ENCODE data around the gene KCNB1.
"Not testable (repeated sequence)": the region's sequence is repeated elsewhere in the genome, so short reads cannot be mapped to it uniquely, and the experiment has no call there.

Gene KCNB1

DNA sequence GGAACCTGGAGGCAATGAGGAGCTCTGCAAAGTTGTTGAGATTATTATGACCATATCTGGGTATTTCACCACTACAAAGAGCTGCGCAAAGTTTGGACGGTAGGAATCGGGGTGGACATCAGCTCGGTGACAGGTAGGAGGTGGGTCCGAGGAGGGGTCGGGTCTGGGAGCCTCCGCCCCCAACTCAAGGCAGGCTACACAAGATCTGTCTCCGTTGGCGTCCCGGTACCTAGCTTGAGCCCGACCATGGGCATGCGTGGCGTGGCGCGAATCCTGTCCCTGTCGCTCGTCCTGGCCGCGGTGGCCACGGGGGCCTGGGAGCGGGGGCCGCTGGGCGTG is 164.4 kb downstream of the KCNB1 start:
- Histone ChIP-seq H3K27ac (replicated peaks) (no peak overlapping the region), H3K4me3 (replicated peaks; ENCODE audit: insufficient read depth, low read length) (no peak overlapping the region), H3K27me3 (ENCODE audit: insufficient read depth, poor library complexity, severe bottlenecking) (peaks cover 45% of the 10 kb centered on the region)
- TF ChIP-seq GABPA (IDR thresholded peaks at IDR 0.05; ENCODE audit: low read depth) = no peak
- TF ChIP-seq, protein P1, sequence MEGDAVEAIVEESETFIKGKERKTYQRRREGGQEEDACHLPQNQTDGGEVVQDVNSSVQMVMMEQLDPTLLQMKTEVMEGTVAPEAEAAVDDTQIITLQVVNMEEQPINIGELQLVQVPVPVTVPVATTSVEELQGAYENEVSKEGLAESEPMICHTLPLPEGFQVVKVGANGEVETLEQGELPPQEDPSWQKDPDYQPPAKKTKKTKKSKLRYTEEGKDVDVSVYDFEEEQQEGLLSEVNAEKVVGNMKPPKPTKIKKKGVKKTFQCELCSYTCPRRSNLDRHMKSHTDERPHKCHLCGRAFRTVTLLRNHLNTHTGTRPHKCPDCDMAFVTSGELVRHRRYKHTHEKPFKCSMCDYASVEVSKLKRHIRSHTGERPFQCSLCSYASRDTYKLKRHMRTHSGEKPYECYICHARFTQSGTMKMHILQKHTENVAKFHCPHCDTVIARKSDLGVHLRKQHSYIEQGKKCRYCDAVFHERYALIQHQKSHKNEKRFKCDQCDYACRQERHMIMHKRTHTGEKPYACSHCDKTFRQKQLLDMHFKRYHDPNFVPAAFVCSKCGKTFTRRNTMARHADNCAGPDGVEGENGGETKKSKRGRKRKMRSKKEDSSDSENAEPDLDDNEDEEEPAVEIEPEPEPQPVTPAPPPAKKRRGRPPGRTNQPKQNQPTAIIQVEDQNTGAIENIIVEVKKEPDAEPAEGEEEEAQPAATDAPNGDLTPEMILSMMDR (IDR thresholded peaks at IDR 0.05; ENCODE audit: insufficient read depth, low read length) = no peak
- TF ChIP-seq, protein P2, sequence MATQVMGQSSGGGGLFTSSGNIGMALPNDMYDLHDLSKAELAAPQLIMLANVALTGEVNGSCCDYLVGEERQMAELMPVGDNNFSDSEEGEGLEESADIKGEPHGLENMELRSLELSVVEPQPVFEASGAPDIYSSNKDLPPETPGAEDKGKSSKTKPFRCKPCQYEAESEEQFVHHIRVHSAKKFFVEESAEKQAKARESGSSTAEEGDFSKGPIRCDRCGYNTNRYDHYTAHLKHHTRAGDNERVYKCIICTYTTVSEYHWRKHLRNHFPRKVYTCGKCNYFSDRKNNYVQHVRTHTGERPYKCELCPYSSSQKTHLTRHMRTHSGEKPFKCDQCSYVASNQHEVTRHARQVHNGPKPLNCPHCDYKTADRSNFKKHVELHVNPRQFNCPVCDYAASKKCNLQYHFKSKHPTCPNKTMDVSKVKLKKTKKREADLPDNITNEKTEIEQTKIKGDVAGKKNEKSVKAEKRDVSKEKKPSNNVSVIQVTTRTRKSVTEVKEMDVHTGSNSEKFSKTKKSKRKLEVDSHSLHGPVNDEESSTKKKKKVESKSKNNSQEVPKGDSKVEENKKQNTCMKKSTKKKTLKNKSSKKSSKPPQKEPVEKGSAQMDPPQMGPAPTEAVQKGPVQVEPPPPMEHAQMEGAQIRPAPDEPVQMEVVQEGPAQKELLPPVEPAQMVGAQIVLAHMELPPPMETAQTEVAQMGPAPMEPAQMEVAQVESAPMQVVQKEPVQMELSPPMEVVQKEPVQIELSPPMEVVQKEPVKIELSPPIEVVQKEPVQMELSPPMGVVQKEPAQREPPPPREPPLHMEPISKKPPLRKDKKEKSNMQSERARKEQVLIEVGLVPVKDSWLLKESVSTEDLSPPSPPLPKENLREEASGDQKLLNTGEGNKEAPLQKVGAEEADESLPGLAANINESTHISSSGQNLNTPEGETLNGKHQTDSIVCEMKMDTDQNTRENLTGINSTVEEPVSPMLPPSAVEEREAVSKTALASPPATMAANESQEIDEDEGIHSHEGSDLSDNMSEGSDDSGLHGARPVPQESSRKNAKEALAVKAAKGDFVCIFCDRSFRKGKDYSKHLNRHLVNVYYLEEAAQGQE (IDR thresholded peaks at IDR 0.05; ENCODE audit: insufficient replicate concordance, low read depth) = no peak
- no peak for TF ChIP-seq SPI1 (IDR thresholded peaks at IDR 0.05; ENCODE audit: borderline replicate concordance, low read depth)
- no peak for TF ChIP-seq POLR2AphosphoS5 (IDR thresholded peaks at IDR 0.05; ENCODE audit: low read depth)
- DNase-seq (ENCODE audit: low read depth in 1 of 2, low spot score in 1 of 2) = no peak

DNA sequence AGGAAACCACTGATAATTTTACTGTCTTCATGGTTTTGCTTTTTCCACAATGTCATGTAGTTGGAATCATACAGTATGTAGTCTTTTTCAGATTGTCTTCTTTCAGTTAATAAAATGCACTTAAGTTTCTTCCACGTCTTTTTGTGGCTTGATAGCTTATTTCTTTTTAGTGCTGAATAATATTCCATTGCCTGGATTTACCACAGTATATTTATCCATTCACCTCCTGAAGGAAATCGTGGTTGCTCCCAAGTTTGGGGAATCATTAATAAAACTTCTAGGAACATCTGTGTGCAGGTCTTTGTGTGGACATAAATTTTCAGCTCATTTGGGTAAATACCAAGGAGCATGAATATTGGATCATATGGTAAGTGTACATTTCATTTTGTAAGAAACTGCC is 165.8 kb downstream of the KCNB1 start:
- DNase-seq (ENCODE audit: low read depth in 1 of 2, low spot score in 1 of 2) = no peak
- H3K4me3 ChIP-seq (replicated peaks; ENCODE audit: insufficient read depth, low read length) = no peak overlapping the region
- H3K27ac ChIP-seq (replicated peaks) = no peak overlapping the region
- H3K27me3 ChIP-seq (ENCODE audit: insufficient read depth, poor library complexity, severe bottlenecking) = peaks cover 45% of the 10 kb centered on the region
- TF ChIP-seq SPI1 (IDR thresholded peaks at IDR 0.05; ENCODE audit: borderline replicate concordance, low read depth) (no peak), POLR2AphosphoS5 (IDR thresholded peaks at IDR 0.05; ENCODE audit: low read depth) (no peak)
- TF ChIP-seq, protein P2 (IDR thresholded peaks at IDR 0.05; ENCODE audit: insufficient replicate concordance, low read depth) = no peak

DNA sequence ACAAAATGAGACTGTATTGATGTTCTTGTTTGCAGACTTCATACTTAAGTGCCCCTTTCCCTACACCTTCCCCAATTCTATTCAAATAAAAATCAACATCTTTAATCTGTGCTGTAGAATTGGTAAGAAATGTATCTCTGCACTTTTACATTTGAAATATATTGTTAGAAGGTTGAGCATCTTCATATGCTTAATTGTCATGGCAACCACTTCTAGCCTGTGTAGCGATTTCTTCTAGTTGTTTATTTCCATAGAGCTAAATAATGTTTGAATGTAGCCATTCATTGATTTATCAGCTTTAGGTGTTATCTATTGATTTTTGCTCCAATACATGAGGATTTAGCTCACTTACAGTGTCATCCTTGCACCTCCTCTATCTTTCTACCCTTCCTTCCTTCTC is 166.9 kb downstream of the KCNB1 start:
- H3K27me3 ChIP-seq (ENCODE audit: insufficient read depth, poor library complexity, severe bottlenecking) = peaks cover 45% of the 10 kb centered on the region
- H3K27ac ChIP-seq (replicated peaks) = no peak overlapping the region
- no peak for DNase-seq (ENCODE audit: low read depth in 1 of 2, low spot score in 1 of 2)
- no peak overlapping the region for H3K4me3 ChIP-seq (replicated peaks; ENCODE audit: insufficient read depth, low read length)
- no peak for TF ChIP-seq SPI1 (IDR thresholded peaks at IDR 0.05; ENCODE audit: borderline replicate concordance, low read depth)
- TF ChIP-seq, protein P2 (IDR thresholded peaks at IDR 0.05; ENCODE audit: insufficient replicate concordance, low read depth) = no peak
- no peak for TF ChIP-seq GABPA (IDR thresholded peaks at IDR 0.05; ENCODE audit: low read depth)
- TF ChIP-seq POLR2AphosphoS5 (IDR thresholded peaks at IDR 0.05; ENCODE audit: low read depth) = no peak
- TF ChIP-seq, protein P1 (IDR thresholded peaks at IDR 0.05; ENCODE audit: insufficient read depth, low read length) = no peak

DNA sequence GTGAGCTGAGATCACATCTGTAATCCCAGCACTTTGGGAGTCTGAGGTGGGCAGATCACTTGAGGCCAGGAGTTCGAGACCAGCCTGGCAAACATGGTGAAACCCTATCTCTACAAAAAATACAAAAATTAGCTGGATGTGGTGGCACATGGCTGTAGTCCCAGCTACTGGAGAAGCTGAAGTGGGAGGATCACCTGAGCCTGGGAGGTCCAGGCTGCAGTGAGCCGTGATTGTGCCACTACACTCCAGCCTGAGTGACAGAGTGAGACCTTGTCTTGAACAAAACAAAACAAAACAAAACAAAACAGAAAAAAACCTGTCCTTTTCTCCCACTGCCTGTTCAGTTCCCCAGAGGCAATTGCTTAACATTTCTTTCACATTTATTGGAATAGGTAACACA is 168.4 kb downstream of the KCNB1 start:
- DNase-seq (ENCODE audit: low read depth in 1 of 2, low spot score in 1 of 2); H3K4me3 ChIP-seq (replicated peaks; ENCODE audit: insufficient read depth, low read length); H3K27ac ChIP-seq (replicated peaks): not testable (repeated sequence)
- H3K27me3 ChIP-seq (ENCODE audit: insufficient read depth, poor library complexity, severe bottlenecking) = peaks cover 31% of the 10 kb centered on the region

Measured in HL-60 (cell line).